ENCODE results near the gene FLOT1. TPM values are rescaled to one million over a fixed set of nuclear protein-coding genes. Genes with fewer than 3 reads are reported as not detected.

The FLOT1 gene
- total RNA-seq, 4 donors from 2014 or later = 115 to 214 (median 166) TPM

- Histone ChIP-seq H3K9me3 (no peaks in the 10 kb centered on the region), H3K36me3 (no peaks in the 10 kb centered on the region), H3K4me1 (peaks cover 33 to 56% (median 52%) of the 10 kb centered on the region in 4 donors), H3K4me3 (peak overlapping the region; percentile 70 to 77 (median 72)), H3K27me3 (no peaks in the 10 kb centered on the region), H3K27ac (replicated peaks in 1 of 4) (peak overlapping the region; percentile 95 to 99 (median 97))
- WGBS = 8% methylated on average over 4 of the region's 4 CpGs
- no peak for DNase-seq (ENCODE audit: extremely low spot score)
- TF ChIP-seq CTCF (IDR thresholded peaks at IDR 0.05) (no peak), EP300 (IDR thresholded peaks at IDR 0.05) (no peak), POLR2AphosphoS5 (IDR thresholded peaks at IDR 0.05) (no peak), POLR2A (IDR thresholded peaks at IDR 0.05; ENCODE audit: low read depth) (no peak)
- intact Hi-C loops (cut with DNase I) = loop anchor here (10.0 kb wide), 1 partner anchor 195 kb away; the partner anchor contains the start of gene DDR1
Measured at GRCh38 chr6:30689985-30690384, 52.5 kb downstream of the FLOT1 start.

- TF ChIP-seq POLR2A (IDR thresholded peaks at IDR 0.05; ENCODE audit: low read depth) (no peak), CTCF (IDR thresholded peaks at IDR 0.05) (no peak), POLR2AphosphoS5 (IDR thresholded peaks at IDR 0.05) (no peak), EP300 (IDR thresholded peaks at IDR 0.05) (no peak)
- H3K27me3 ChIP-seq = no peaks in the 10 kb centered on the region
- WGBS = 75% methylated on average over 11 of the region's 11 CpGs
- H3K9me3 ChIP-seq = no peaks in the 10 kb centered on the region
- no peak for DNase-seq (ENCODE audit: extremely low spot score)
- H3K4me1 ChIP-seq = peaks cover 37 to 62% (median 58%) of the 10 kb centered on the region in 4 donors
- peak overlapping the region; percentile 95 to 99 (median 97) for H3K27ac ChIP-seq (replicated peaks in 1 of 4)
- peaks cover 0 to 4% (median 0%) of the 10 kb centered on the region in 4 donors for H3K36me3 ChIP-seq
- peak overlapping the region in 2 of 4 donors; percentile 70 to 93 for H3K4me3 ChIP-seq
- intact Hi-C loops (cut with DNase I) = loop anchor here (10.0 kb wide), 1 partner anchor 196 kb away; the partner anchor contains the start of gene DDR1
Measured at GRCh38 chr6:30689022-30689865, 53.2 kb downstream of the FLOT1 start.

DNA sequence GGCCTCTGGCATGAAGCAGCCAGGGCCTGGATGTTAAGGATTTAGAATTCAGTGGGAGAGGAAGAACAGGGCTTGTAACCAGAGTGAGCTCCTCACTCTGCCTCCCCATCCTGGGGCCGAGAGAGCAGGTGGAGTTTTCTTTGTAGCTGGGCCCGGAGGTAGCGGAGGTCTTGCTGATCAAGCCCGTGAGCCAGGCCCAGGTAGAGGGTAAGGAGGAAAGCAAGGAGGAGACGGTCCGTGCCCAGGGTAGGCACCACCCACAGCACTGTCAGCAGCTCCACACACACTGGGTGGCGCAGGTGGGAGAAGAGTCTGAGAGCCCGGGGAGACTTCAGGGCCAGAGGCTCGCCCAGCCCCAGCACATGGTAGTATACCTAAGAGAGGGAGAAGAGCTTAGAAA lies 53.9 kb downstream of the FLOT1 start:
- H3K27ac ChIP-seq (replicated peaks in 1 of 4) = peak overlapping the region; percentile 95 to 99 (median 97)
- H3K27me3 ChIP-seq = no peaks in the 10 kb centered on the region
- 79% methylated on average over 9 of the region's 9 CpGs for WGBS
- peaks cover 0 to 4% (median 0%) of the 10 kb centered on the region in 4 donors for H3K36me3 ChIP-seq
- DNase-seq (ENCODE audit: extremely low spot score) = no peak
- no peak for TF ChIP-seq CTCF (IDR thresholded peaks at IDR 0.05)
- TF ChIP-seq POLR2A (IDR thresholded peaks at IDR 0.05; ENCODE audit: low read depth) = no peak
- no peak for TF ChIP-seq EP300 (IDR thresholded peaks at IDR 0.05)
- H3K4me3 ChIP-seq = peak overlapping the region in 3 of 4 donors; percentile 70 to 93 (median 74)
- H3K9me3 ChIP-seq = no peaks in the 10 kb centered on the region
- H3K4me1 ChIP-seq = peaks cover 38 to 69% (median 65%) of the 10 kb centered on the region in 4 donors
- intact Hi-C loops (cut with DNase I) = loop anchor here (10.0 kb wide), 1 partner anchor 196 kb away; the partner anchor contains the start of gene DDR1

DNA sequence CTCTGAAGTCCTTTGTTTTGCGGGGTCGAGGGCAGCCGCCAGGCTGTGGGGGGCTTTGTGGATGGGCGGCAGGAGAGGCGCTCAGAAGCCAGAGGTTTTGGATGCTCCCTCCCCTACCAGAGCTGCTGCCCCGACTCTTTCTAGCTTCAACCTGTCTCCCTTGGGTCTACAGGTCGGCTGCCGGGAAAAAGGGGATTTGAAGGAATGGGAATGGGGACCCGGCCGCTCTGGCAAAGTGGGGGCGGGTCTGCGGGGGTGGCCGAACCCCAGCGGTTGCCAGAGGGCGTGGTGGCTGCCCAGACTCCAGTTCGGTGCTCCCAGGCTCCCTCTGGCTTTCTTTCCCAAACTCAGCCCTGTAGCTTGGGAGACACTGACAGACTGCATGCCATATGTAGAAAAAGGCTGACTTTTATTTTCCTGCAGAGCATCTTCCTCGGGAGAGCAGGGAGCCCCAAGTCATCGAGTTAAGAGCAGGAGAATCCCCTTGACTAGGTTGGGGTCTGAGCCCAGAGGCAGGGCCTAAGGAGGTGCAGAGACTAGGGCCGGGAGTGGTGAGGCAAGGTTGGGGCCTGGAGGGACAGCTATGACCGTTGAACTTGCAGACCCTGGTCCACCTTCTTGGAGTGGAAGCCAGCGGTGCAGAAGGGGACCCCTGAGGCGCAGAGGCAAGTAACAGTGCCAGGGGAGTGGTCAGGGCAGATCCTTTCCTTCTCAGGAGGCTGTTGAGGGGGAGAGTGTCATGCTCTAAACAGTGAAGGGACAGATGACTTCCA lies 54.6 kb downstream of the FLOT1 start:
- DNase-seq (ENCODE audit: extremely low spot score) = no peak
- H3K9me3 ChIP-seq = no peaks in the 10 kb centered on the region
- peak overlapping the region; percentile 95 to 99 (median 97) for H3K27ac ChIP-seq (replicated peaks in 1 of 4)
- peaks cover 46 to 76% (median 72%) of the 10 kb centered on the region in 4 donors for H3K4me1 ChIP-seq
- peaks cover 0 to 4% (median 0%) of the 10 kb centered on the region in 4 donors for H3K36me3 ChIP-seq
- H3K27me3 ChIP-seq = no peaks in the 10 kb centered on the region
- H3K4me3 ChIP-seq = peak overlapping the region; percentile 70 to 93 (median 80)
- no peak for TF ChIP-seq POLR2A (IDR thresholded peaks at IDR 0.05; ENCODE audit: low read depth)
- TF ChIP-seq POLR2AphosphoS5 (IDR thresholded peaks at IDR 0.05) = no peak
- TF ChIP-seq EP300 (IDR thresholded peaks at IDR 0.05) = no peak
- peak; percentile 28 to 43 (median 29) for TF ChIP-seq CTCF (IDR thresholded peaks at IDR 0.05)
- intact Hi-C loops (cut with DNase I) = loop anchor here (10.0 kb wide), 1 partner anchor 197 kb away; the partner anchor contains the start of gene DDR1
- WGBS = 13% methylated on average over 22 of the region's 22 CpGs

Measured in esophagus muscularis mucosa (tissue), 4 donors.